ENCODE data around the gene PIEZO2.

- no peak for TF ChIP-seq EP300 (IDR thresholded peaks at IDR 0.05)
- TF ChIP-seq POLR2A (IDR thresholded peaks at IDR 0.05) = no peak
- TF ChIP-seq CTCF (IDR thresholded peaks at IDR 0.05) = no peak
These were observed 34.7 kb downstream of the PIEZO2 start for GRCh38 chr18:11114653-11115052.
